Neural cell (in vitro differentiated cells): ENCODE measurements around the gene SEPTIN2. TPM values are rescaled to one million over a fixed set of nuclear protein-coding genes. Genes with fewer than 3 reads are reported as not detected.

ENCODE experiments used
- H2AFZ ChIP-seq: fragments of 200-600, 300-800 bp; sonication (generic), shearing (Covaris generic); 2 replicates; pipeline ENCODE4 v1.6.0; 2014; ENCODE audit warnings: low read depth, mild to moderate bottlenecking, antibody characterized with exemption, low read length, moderate library complexity
- H3F3A ChIP-seq: fragments of 200-600 bp; shearing (Covaris generic); 2 replicates; pipeline ENCODE4 v1.6.1; 2016; ENCODE audit warnings: mild to moderate bottlenecking, moderate library complexity, mixed read lengths, antibody characterized with exemption, low read length; ENCODE audit not compliant: insufficient read depth, poor library complexity, severe bottlenecking
- H3K27ac ChIP-seq: fragments of 200-600, 300-800 bp; sonication (generic), shearing (Covaris generic); 2 replicates; pipeline ENCODE4 v1.5.1; 2014; ENCODE audit warnings: mild to moderate bottlenecking, low read length, moderate library complexity
- H3K27me3 ChIP-seq: fragments of 300-800, 200-600 bp; sonication (generic), shearing (Covaris generic); 2 replicates; pipeline ENCODE4 v1.6.0; 2014; ENCODE audit warnings: mild to moderate bottlenecking, low read depth, low read length, moderate library complexity; ENCODE audit not compliant: insufficient read depth
- H3K36me3 ChIP-seq: fragments of 300-800, 200-600 bp; sonication (generic), shearing (Covaris generic); 2 replicates; pipeline ENCODE4 v1.5.1; 2014; ENCODE audit warnings: mild to moderate bottlenecking, antibody characterized with exemption, low read length, moderate library complexity; ENCODE audit not compliant: insufficient read depth
- H3K4me2 ChIP-seq: fragments of 300-800, 200-600 bp; sonication (generic), shearing (Covaris generic); 2 replicates; pipeline ENCODE4 v1.6.0; 2014; ENCODE audit warnings: mild to moderate bottlenecking, low read length
- H3K4me3 ChIP-seq: fragments of 300-800, 200-600 bp; sonication (generic), shearing (Covaris generic); 2 replicates; pipeline ENCODE4 v1.5.1; 2014; ENCODE audit warnings: mild to moderate bottlenecking, low read length, moderate library complexity
- H3K79me2 ChIP-seq: fragments of 200-600 bp; shearing (Covaris generic); replicated peaks from 2 replicates; pipeline ENCODE4 v1.6.0; 2014; ENCODE audit warnings: mild to moderate bottlenecking, low read length, moderate library complexity; ENCODE audit not compliant: insufficient read depth
- H3K9ac ChIP-seq: fragments of 300-800, 200-600 bp; sonication (generic), shearing (Covaris generic); 2 replicates; pipeline ENCODE4 v1.6.1; 2016; ENCODE audit warnings: mild to moderate bottlenecking, low read length, mixed read lengths
- H3K9me2 ChIP-seq: fragments of 200-600 bp; shearing (Covaris generic); 2 replicates; pipeline ENCODE4 v1.6.1; 2016; ENCODE audit warnings: mild to moderate bottlenecking, low read length, mixed read lengths; ENCODE audit not compliant: insufficient read depth
- H3K9me3 ChIP-seq: fragments of 200-600, 300-800 bp; sonication (generic), shearing (Covaris generic); 2 replicates; pipeline ENCODE4 v1.6.1; 2016; ENCODE audit warnings: mild to moderate bottlenecking, mixed run types, low read length, moderate library complexity, mixed read lengths
- H4K20me1 ChIP-seq: fragments of 200-600 bp; shearing (Covaris generic); 2 replicates; pipeline ENCODE4 v1.6.1; 2016; ENCODE audit warnings: mild to moderate bottlenecking, mixed run types; ENCODE audit not compliant: insufficient read depth
- EP300 ChIP-seq: fragments of 450-650 bp; conservative IDR thresholded peaks from 2 replicates; pipeline ENCODE4 v1.6.1; 2014; ENCODE audit warnings: antibody characterized with exemption, mild to moderate bottlenecking, moderate library complexity; ENCODE audit not compliant: poor library complexity, severe bottlenecking
- EZH2 ChIP-seq: fragments of 200-600, 300-800 bp; shearing (Covaris generic), sonication (generic); IDR thresholded peaks from 2 replicates; pipeline ENCODE4 v1.6.1; 2014; ENCODE audit warnings: antibody characterized with exemption, low read length, borderline replicate concordance, mild to moderate bottlenecking; ENCODE audit not compliant: insufficient read depth, poor library complexity, severe bottlenecking
- MXI1 ChIP-seq: fragments of 450-650 bp; conservative IDR thresholded peaks from 2 replicates; pipeline ENCODE4 v1.6.1; 2014; ENCODE audit warnings: antibody characterized with exemption, mild to moderate bottlenecking; ENCODE audit not compliant: poor library complexity, severe bottlenecking
- POLR2AphosphoS5 ChIP-seq: IDR thresholded peaks from 2 replicates; pipeline ENCODE4 v1.6.1; 2012
- RAD21 ChIP-seq: fragments of 450-650 bp; conservative IDR thresholded peaks from 2 replicates; pipeline ENCODE4 v1.6.1; 2014; ENCODE audit warnings: antibody characterized with exemption, mild to moderate bottlenecking, moderate library complexity
- SMC3 ChIP-seq: fragments of 450-650 bp; conservative IDR thresholded peaks from 2 replicates; pipeline ENCODE4 v1.6.1; 2014; ENCODE audit warnings: antibody characterized with exemption, mild to moderate bottlenecking, moderate library complexity; ENCODE audit not compliant: poor library complexity
- TAF1 ChIP-seq: IDR thresholded peaks from 2 replicates; pipeline ENCODE4 v1.6.1; 2012; ENCODE audit warnings: low read depth
- polyA plus RNA-seq: library from polyadenylated mRNA; depleted of rRNA; stranded (reverse); fragments of >200 nt; gene quantifications from 2 replicates; pipeline ENCODE4 v1.2.3, GENCODE V29; 2014
- TF ChIP-seq, protein P1 (sequence below): fragments of 450-650 bp; IDR thresholded peaks from 2 replicates; pipeline ENCODE4 v1.5.1; 2014; ENCODE audit warnings: antibody characterized with exemption, mild to moderate bottlenecking, moderate library complexity; ENCODE audit not compliant: poor library complexity, severe bottlenecking
- TF ChIP-seq, protein P2 (sequence below): IDR thresholded peaks from 2 replicates; pipeline ENCODE4 v1.6.1; 2012; ENCODE audit warnings: borderline replicate concordance

The SEPTIN2 gene
- polyA plus RNA-seq, 1 donor from 2014 or later = 467 TPM

DNA sequence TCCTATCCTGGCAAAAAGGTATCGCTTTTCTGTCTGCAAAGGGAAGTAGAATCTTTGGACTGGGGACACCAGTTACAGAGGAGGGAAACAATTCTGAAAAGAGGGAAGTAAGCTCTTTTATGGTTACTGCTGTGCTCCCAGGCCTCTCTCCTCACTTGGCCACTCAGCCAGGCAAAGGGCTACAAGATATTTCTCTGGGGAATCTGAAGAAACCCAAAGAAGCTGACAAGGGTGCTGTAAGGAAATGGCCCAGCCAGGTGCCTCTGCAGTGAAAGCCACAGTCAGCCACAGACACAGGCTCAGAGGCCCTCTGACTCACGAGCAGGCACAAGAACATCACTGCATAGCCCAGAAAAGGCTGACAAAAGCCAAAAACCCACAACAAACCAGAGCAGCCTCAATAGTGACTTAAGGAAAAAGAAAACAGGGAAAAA is 6.0 kb upstream of the SEPTIN2 start:
- H3K79me2 ChIP-seq = peaks cover 36% of the 10 kb centered on the region
- H3K9ac ChIP-seq = no peak overlapping the region
- no peaks in the 10 kb centered on the region for H3K36me3 ChIP-seq
- no peaks in the 10 kb centered on the region for H3K9me3 ChIP-seq
- H3K27me3 ChIP-seq = no peaks in the 10 kb centered on the region
- H3K4me2 ChIP-seq = no peak overlapping the region
- no peaks in the 10 kb centered on the region for H3K9me2 ChIP-seq
- H4K20me1 ChIP-seq = no peaks in the 10 kb centered on the region
- no peak overlapping the region for H2AFZ ChIP-seq
- H3K4me3 ChIP-seq = no peak overlapping the region
- H3K27ac ChIP-seq = no peak overlapping the region
- TF ChIP-seq EP300 = no peak
- TF ChIP-seq EZH2 = no peak
- no peak for TF ChIP-seq POLR2AphosphoS5
- TF ChIP-seq SMC3 = no peak
- no peak for TF ChIP-seq TAF1
- TF ChIP-seq, protein P1, sequence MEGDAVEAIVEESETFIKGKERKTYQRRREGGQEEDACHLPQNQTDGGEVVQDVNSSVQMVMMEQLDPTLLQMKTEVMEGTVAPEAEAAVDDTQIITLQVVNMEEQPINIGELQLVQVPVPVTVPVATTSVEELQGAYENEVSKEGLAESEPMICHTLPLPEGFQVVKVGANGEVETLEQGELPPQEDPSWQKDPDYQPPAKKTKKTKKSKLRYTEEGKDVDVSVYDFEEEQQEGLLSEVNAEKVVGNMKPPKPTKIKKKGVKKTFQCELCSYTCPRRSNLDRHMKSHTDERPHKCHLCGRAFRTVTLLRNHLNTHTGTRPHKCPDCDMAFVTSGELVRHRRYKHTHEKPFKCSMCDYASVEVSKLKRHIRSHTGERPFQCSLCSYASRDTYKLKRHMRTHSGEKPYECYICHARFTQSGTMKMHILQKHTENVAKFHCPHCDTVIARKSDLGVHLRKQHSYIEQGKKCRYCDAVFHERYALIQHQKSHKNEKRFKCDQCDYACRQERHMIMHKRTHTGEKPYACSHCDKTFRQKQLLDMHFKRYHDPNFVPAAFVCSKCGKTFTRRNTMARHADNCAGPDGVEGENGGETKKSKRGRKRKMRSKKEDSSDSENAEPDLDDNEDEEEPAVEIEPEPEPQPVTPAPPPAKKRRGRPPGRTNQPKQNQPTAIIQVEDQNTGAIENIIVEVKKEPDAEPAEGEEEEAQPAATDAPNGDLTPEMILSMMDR = no peak
- no peak for TF ChIP-seq RAD21
- TF ChIP-seq MXI1 = no peak
- TF ChIP-seq, protein P2, sequence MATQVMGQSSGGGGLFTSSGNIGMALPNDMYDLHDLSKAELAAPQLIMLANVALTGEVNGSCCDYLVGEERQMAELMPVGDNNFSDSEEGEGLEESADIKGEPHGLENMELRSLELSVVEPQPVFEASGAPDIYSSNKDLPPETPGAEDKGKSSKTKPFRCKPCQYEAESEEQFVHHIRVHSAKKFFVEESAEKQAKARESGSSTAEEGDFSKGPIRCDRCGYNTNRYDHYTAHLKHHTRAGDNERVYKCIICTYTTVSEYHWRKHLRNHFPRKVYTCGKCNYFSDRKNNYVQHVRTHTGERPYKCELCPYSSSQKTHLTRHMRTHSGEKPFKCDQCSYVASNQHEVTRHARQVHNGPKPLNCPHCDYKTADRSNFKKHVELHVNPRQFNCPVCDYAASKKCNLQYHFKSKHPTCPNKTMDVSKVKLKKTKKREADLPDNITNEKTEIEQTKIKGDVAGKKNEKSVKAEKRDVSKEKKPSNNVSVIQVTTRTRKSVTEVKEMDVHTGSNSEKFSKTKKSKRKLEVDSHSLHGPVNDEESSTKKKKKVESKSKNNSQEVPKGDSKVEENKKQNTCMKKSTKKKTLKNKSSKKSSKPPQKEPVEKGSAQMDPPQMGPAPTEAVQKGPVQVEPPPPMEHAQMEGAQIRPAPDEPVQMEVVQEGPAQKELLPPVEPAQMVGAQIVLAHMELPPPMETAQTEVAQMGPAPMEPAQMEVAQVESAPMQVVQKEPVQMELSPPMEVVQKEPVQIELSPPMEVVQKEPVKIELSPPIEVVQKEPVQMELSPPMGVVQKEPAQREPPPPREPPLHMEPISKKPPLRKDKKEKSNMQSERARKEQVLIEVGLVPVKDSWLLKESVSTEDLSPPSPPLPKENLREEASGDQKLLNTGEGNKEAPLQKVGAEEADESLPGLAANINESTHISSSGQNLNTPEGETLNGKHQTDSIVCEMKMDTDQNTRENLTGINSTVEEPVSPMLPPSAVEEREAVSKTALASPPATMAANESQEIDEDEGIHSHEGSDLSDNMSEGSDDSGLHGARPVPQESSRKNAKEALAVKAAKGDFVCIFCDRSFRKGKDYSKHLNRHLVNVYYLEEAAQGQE = no peak
- H3F3A ChIP-seq = no peaks in the 10 kb centered on the region

DNA sequence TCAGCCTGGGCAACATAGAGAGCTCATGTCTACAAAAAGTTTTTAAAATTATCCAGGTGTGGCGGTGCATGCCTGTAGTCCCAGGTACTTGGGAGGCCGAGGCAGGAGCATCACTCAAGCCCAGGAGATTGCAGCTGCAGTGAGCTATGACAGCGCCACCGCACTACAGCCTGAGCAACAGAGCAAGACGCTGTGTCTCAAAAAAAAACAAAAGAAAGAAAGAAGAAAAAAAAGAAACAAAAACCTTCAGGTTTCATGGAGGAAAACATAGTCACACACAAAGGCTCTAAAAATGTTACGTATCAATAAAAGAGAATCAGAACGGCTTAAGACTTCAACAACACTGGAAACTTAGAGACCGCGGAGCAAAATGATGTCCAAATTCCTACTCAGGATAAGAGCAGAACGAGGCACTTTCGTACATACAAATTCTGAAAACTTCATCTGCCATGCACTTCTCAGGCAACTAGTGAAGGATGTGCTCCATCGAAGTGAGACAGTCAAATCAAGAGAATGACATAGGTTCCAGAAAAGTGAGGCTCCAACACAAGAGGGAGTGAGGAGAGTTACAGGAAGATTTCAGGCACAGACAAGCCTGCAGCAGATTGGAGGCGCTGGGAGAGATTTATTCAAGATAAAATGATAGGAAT is 4.7 kb upstream of the SEPTIN2 start:
- Histone ChIP-seq H3K9me2 (no peaks in the 10 kb centered on the region), H3K27me3 (no peaks in the 10 kb centered on the region), H4K20me1 (no peaks in the 10 kb centered on the region), H3K9me3 (no peaks in the 10 kb centered on the region), H3K79me2 (peaks cover 35% of the 10 kb centered on the region), H3K27ac (no peak overlapping the region), H3F3A (no peaks in the 10 kb centered on the region), H2AFZ (no peak overlapping the region), H3K36me3 (no peaks in the 10 kb centered on the region), H3K4me3 (no peak overlapping the region), H3K4me2 (no peak overlapping the region), H3K9ac (no peak overlapping the region)
- TF ChIP-seq EP300 (no peak), TAF1 (no peak), SMC3 (no peak)
- TF ChIP-seq, protein P2 = no peak
